VCaP (cell line): ENCODE data around the gene SCIN.

Experiments
- H3K27ac ChIP-seq: fragments of 450-650 bp; 2 replicates; pipeline ENCODE4 v1.5.1; 2017
- CTCF ChIP-seq: fragments of 450-650 bp; conservative IDR thresholded peaks from 2 replicates; pipeline ENCODE4 v1.5.1; 2017; ENCODE audit warnings: mild to moderate bottlenecking, moderate library complexity

SCIN gene

GRCh38 chr7:12583176-12583575 is 12.7 kb downstream of the SCIN start:
- TF ChIP-seq CTCF = no peak
- peak overlapping the region; percentile 43 for H3K27ac ChIP-seq

- TF ChIP-seq CTCF = no peak
- peak overlapping the region; percentile 43 for H3K27ac ChIP-seq
Measured at GRCh38 chr7:12583922-12584321, 13.4 kb downstream of the SCIN start.

GRCh38 chr7:12584930-12585329 is 14.4 kb downstream of the SCIN start:
- no peak for TF ChIP-seq CTCF
- H3K27ac ChIP-seq = peak overlapping the region; percentile 43; the same call in 1 of the 2 replicates

- H3K27ac ChIP-seq = no peak overlapping the region
- no peak for TF ChIP-seq CTCF
Measured at GRCh38 chr7:12586271-12586670, 15.8 kb downstream of the SCIN start.

- no peak for TF ChIP-seq CTCF
- no peak overlapping the region for H3K27ac ChIP-seq
Measured at GRCh38 chr7:12588259-12588904, 17.9 kb downstream of the SCIN start.

- no peak overlapping the region for H3K27ac ChIP-seq
- TF ChIP-seq CTCF = no peak
Measured at GRCh38 chr7:12590559-12590958, 20.0 kb downstream of the SCIN start.

- H3K27ac ChIP-seq = no peak overlapping the region
Measured at GRCh38 chr7:12594122-12594897, 23.8 kb downstream of the SCIN start.

More at GRCh38 chr7:12594122-12594897, 23.8 kb downstream of the SCIN start:
- TF ChIP-seq CTCF = no peak
